HL-60 (cell line): ENCODE results near the gene IL3RA.

ENCODE experiments used
- POLR2AphosphoS5 ChIP-seq: IDR thresholded peaks from 2 replicates; pipeline ENCODE4 v1.6.1; 2012; ENCODE audit warnings: low read depth
- SPI1 ChIP-seq: IDR thresholded peaks from 2 replicates; pipeline ENCODE4 v1.6.1; 2012; ENCODE audit warnings: low read depth, mild to moderate bottlenecking, borderline replicate concordance
- TF ChIP-seq, protein P1 (sequence below): IDR thresholded peaks from one replicate; pipeline ENCODE4 v1.5.1; 2011; ENCODE audit warnings: low read length, control low read depth, inconsistent platforms; ENCODE audit not compliant: insufficient read depth
- TF ChIP-seq, protein P2 (sequence below): IDR thresholded peaks from 2 replicates; pipeline ENCODE4 v1.6.1; 2012; ENCODE audit warnings: low read depth; ENCODE audit not compliant: insufficient replicate concordance

DNA sequence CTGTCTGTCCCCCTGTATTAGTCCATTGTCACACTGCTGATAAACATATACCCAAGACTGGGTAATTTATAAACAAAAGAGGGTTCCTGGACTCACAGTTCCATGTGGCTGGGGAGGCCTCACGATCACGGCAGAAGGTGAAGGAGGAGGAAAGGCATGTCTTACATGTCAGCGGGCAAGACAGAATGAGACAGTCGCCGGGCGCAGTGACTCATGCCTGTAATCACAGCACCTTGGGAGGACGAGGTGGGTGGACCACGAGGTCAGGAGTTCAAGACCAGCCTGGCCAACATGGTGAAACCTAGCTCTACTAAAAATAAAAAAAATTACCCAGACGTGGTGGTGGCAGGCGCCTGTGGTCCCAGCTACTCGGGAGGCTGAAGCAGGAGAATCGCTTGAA is 24.7 kb downstream of the IL3RA start:
- TF ChIP-seq, protein P1, sequence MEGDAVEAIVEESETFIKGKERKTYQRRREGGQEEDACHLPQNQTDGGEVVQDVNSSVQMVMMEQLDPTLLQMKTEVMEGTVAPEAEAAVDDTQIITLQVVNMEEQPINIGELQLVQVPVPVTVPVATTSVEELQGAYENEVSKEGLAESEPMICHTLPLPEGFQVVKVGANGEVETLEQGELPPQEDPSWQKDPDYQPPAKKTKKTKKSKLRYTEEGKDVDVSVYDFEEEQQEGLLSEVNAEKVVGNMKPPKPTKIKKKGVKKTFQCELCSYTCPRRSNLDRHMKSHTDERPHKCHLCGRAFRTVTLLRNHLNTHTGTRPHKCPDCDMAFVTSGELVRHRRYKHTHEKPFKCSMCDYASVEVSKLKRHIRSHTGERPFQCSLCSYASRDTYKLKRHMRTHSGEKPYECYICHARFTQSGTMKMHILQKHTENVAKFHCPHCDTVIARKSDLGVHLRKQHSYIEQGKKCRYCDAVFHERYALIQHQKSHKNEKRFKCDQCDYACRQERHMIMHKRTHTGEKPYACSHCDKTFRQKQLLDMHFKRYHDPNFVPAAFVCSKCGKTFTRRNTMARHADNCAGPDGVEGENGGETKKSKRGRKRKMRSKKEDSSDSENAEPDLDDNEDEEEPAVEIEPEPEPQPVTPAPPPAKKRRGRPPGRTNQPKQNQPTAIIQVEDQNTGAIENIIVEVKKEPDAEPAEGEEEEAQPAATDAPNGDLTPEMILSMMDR: no peak
- no peak for TF ChIP-seq POLR2AphosphoS5
- TF ChIP-seq, protein P2, sequence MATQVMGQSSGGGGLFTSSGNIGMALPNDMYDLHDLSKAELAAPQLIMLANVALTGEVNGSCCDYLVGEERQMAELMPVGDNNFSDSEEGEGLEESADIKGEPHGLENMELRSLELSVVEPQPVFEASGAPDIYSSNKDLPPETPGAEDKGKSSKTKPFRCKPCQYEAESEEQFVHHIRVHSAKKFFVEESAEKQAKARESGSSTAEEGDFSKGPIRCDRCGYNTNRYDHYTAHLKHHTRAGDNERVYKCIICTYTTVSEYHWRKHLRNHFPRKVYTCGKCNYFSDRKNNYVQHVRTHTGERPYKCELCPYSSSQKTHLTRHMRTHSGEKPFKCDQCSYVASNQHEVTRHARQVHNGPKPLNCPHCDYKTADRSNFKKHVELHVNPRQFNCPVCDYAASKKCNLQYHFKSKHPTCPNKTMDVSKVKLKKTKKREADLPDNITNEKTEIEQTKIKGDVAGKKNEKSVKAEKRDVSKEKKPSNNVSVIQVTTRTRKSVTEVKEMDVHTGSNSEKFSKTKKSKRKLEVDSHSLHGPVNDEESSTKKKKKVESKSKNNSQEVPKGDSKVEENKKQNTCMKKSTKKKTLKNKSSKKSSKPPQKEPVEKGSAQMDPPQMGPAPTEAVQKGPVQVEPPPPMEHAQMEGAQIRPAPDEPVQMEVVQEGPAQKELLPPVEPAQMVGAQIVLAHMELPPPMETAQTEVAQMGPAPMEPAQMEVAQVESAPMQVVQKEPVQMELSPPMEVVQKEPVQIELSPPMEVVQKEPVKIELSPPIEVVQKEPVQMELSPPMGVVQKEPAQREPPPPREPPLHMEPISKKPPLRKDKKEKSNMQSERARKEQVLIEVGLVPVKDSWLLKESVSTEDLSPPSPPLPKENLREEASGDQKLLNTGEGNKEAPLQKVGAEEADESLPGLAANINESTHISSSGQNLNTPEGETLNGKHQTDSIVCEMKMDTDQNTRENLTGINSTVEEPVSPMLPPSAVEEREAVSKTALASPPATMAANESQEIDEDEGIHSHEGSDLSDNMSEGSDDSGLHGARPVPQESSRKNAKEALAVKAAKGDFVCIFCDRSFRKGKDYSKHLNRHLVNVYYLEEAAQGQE: no peak
- no peak for TF ChIP-seq SPI1
